Common myeloid progenitor, CD34-positive (primary cell): ENCODE results near the gene CASKIN2. TPM values are rescaled to one million over a fixed set of nuclear protein-coding genes. Genes with fewer than 3 reads are reported as not detected.
A peak's percentile ranks its signal among the peaks of the same experiment; 100 is the strongest.

ENCODE experiments used
- CTCF ChIA-PET: fragments of 350-600 bp; sonication (Branson Sonifier 250); formaldehyde crosslinking; loops from one replicate; lab custom pipeline; 2021; ENCODE audit warnings: antibody characterized with exemption; lab: Charles Lee
- POLR2A ChIA-PET: fragments of 350-600 bp; sonication (Branson Sonifier 250); formaldehyde crosslinking; loops from one replicate; lab custom pipeline; 2021; ENCODE audit warnings: antibody characterized with exemption; lab: Charles Lee
- DNase-seq, 3 donors: peaks; one replicate each; pipeline versions ENCODE4 v3.0.0 to v3.0.0-alpha.2; 2013
- H3K27ac ChIP-seq, 2 experiments: 1 replicate in 1 of 2; 2 replicates in 1 of 2; pipeline ENCODE4 v1.7.0; 2013; ENCODE audit warnings: inconsistent platforms in 2 of 2, low read length in 2 of 2, mild to moderate bottlenecking in 2 of 2, low read depth in 1 of 2, moderate library complexity in 1 of 2; ENCODE audit not compliant: severe bottlenecking in 2 of 2, insufficient read depth in 1 of 2, poor library complexity in 1 of 2
- H3K27me3 ChIP-seq, 5 experiments: replicated peaks in 2 of 5; 1 replicate in 3 of 5; 2 replicates in 2 of 5; pipeline versions ENCODE4 v1.6.1 to v1.7.0; 2013; ENCODE audit warnings: low read length in 4 of 5, mild to moderate bottlenecking in 2 of 5, moderate library complexity in 2 of 5, inconsistent platforms in 1 of 5; ENCODE audit not compliant: insufficient read depth in 5 of 5, control insufficient read depth in 4 of 5
- H3K36me3 ChIP-seq, 4 experiments: 1 replicate in 2 of 4; 2 replicates in 2 of 4; pipeline versions ENCODE4 v1.6.1 to v1.7.0; 2013; ENCODE audit warnings: low read length in 3 of 4, control low read depth in 1 of 4, mild to moderate bottlenecking in 1 of 4; ENCODE audit not compliant: control insufficient read depth in 4 of 4, insufficient read depth in 4 of 4
- H3K4me1 ChIP-seq, 4 experiments: 1 replicate in 3 of 4; 2 replicates in 1 of 4; pipeline versions ENCODE4 v1.6.1 to v1.7.1; 2013; ENCODE audit warnings: low read length in 3 of 4, mild to moderate bottlenecking in 3 of 4, control low read depth in 1 of 4, inconsistent platforms in 1 of 4, moderate library complexity in 1 of 4; ENCODE audit not compliant: control insufficient read depth in 4 of 4, insufficient read depth in 4 of 4; ENCODE audit errors: control extremely low read depth in 1 of 4
- H3K4me3 ChIP-seq, 7 experiments: 1 replicate in 4 of 7; 2 replicates in 3 of 7; pipeline versions ENCODE4 v1.5.1 to v1.7.0; 2013; ENCODE audit warnings: mild to moderate bottlenecking in 7 of 7, low read length in 6 of 7, moderate library complexity in 6 of 7, inconsistent platforms in 2 of 7, low read depth in 2 of 7, control low read depth in 1 of 7; ENCODE audit not compliant: insufficient read depth in 4 of 7, control insufficient read depth in 1 of 7; ENCODE audit errors: extremely low read depth in 1 of 7
- H3K9me3 ChIP-seq, 5 experiments: 1 replicate in 4 of 5; 2 replicates in 1 of 5; pipeline versions ENCODE4 v1.6.1 to v1.7.1; 2013; ENCODE audit warnings: low read length in 4 of 5, mild to moderate bottlenecking in 2 of 5, inconsistent platforms in 1 of 5, low read depth in 1 of 5, moderate library complexity in 1 of 5; ENCODE audit not compliant: control insufficient read depth in 4 of 5, insufficient read depth in 2 of 5; ENCODE audit errors: control extremely low read depth in 1 of 5
- WGBS: methylation state at CpG from one replicate; pipeline ENCODE4 v1.1.5; 2013; ENCODE audit not compliant: insufficient coverage; 5-methylcytosine and 5-hydroxymethylcytosine counted together
- polyA plus RNA-seq: library from polyadenylated mRNA; unstranded; fragments of 120-200 nt; gene quantifications from one replicate; pipeline ENCODE4 v1.2.1, GENCODE V29; 2013

CASKIN2 gene
- polyA plus RNA-seq = 5.3 TPM

- no peaks in the 10 kb centered on the region for H3K9me3 ChIP-seq
- H3K36me3 ChIP-seq = peaks cover 0 to 10% (median 4%) of the 10 kb centered on the region in 4 experiments
- WGBS = under 1% methylated on average over 46 of the region's 78 CpGs
- ChIA-PET CTCF (interaction anchor here (0.8 to 4.1 kb wide), 19 partner anchors 8 to 255 kb away, joined by 3 to 18 read pairs (median 4); partner anchors contain the start of genes LLGL2 and TMEM94), POLR2A (interaction anchor here (0.8 to 1.5 kb wide), 4 partner anchors 10 to 190 kb away, joined by 3 to 8 read pairs (median 5); partner anchors contain the start of genes LLGL2 and MYO15B)
- H3K27me3 ChIP-seq = no peaks in the 10 kb centered on the region
- H3K4me3 ChIP-seq = peak within 1 kb of the TSS; percentile 67 to 91 (median 80)
- no peak within 1 kb of the TSS for H3K27ac ChIP-seq
- DNase-seq = peak; percentile 83 to 92 (median 91)
- peaks cover 17 to 40% (median 40%) of the 10 kb centered on the region in 4 experiments for H3K4me1 ChIP-seq
These were observed at the start of gene CASKIN2 for GRCh38 chr17:75515496-75516254. Gene CASKIN2, minus strand, starts transcription at chr17:75515537. Its CDS starts 1,733 bp downstream, at chr17:75513804.

DNA sequence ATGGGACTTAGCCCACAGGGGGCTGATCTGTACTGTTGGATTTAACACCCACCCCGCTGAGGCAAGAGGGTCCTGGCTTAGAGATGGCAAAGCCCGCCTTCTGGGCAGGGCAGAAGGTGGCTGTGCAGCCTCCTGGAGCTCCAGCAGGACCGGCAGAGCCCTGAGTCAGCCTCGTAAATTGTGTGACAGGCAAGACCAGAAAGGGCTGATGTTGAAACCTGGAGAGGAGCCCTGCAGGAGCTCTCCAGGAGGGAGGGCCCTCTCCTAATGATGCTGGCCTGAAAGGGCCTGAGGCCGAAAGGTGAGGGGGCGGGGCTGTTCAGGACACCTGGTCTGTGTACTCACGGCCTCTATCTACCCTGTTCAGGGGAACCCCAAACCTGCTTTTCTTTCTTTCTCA is 49.7 kb upstream of the CASKIN2 start:
- 96% methylated on average over 6 of the region's 7 CpGs for WGBS

DNA sequence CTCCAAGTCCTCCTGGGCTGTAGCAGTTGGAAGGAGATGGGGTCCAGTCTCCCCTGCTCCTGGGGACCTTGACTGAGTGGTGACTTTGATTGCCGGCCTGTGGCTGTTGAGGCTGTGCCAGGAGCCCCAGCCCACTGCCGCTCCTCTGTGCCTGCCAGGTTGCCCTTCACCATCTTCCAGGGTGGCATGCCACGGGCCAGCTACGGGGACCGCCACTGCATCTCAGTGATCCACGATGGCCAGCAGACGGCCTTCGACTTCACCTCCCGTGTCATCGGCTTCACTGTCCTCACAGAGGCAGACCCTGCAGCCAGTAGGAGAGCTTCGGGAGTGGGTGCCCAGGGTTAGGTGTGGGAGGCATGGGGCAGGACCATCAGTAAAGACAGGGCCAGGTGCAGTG is 48.9 kb upstream of the CASKIN2 start:
- Histone ChIP-seq H3K36me3 (peaks cover 2 to 10% (median 6%) of the 10 kb centered on the region in 4 experiments), H3K4me3 (no peak overlapping the region), H3K27ac (no peak overlapping the region), H3K4me1 (no peaks in the 10 kb centered on the region), H3K9me3 (no peaks in the 10 kb centered on the region), H3K27me3 (no peaks in the 10 kb centered on the region)
- WGBS = 98% methylated on average over 10 of the region's 11 CpGs
- no peak for DNase-seq
- ChIA-PET CTCF (no interaction called here), POLR2A (no interaction called here)

More for the DNA sequence above, 49.7 kb upstream of the CASKIN2 start:
- Histone ChIP-seq H3K4me3 (no peak overlapping the region), H3K9me3 (no peaks in the 10 kb centered on the region), H3K36me3 (peaks cover 2 to 10% (median 6%) of the 10 kb centered on the region in 4 experiments), H3K27ac (no peak overlapping the region), H3K27me3 (no peaks in the 10 kb centered on the region), H3K4me1 (peaks cover 0 to 3% (median 1%) of the 10 kb centered on the region in 4 experiments)
- ChIA-PET POLR2A (no interaction called here), CTCF (interaction anchor here (0.9 kb wide), 1 partner anchor 35 kb away, joined by 3 read pairs; no protein-coding TSS in a partner anchor)
- DNase-seq = no peak

GRCh38 chr17:75563063-75563758 is 47.9 kb upstream of the CASKIN2 start:
- no peaks in the 10 kb centered on the region for H3K9me3 ChIP-seq
- no peak overlapping the region for H3K27ac ChIP-seq
- WGBS = 94% methylated on average over 25 of the region's 28 CpGs
- ChIA-PET POLR2A (no interaction called here), CTCF (no interaction called here)
- DNase-seq = no peak
- H3K36me3 ChIP-seq = peaks cover 2 to 11% (median 7%) of the 10 kb centered on the region in 4 experiments
- no peaks in the 10 kb centered on the region for H3K27me3 ChIP-seq
- H3K4me1 ChIP-seq = no peaks in the 10 kb centered on the region
- no peak overlapping the region for H3K4me3 ChIP-seq

- no peaks in the 10 kb centered on the region for H3K27me3 ChIP-seq
These were observed 46.7 kb upstream of the CASKIN2 start for GRCh38 chr17:75561927-75562603.

DNA sequence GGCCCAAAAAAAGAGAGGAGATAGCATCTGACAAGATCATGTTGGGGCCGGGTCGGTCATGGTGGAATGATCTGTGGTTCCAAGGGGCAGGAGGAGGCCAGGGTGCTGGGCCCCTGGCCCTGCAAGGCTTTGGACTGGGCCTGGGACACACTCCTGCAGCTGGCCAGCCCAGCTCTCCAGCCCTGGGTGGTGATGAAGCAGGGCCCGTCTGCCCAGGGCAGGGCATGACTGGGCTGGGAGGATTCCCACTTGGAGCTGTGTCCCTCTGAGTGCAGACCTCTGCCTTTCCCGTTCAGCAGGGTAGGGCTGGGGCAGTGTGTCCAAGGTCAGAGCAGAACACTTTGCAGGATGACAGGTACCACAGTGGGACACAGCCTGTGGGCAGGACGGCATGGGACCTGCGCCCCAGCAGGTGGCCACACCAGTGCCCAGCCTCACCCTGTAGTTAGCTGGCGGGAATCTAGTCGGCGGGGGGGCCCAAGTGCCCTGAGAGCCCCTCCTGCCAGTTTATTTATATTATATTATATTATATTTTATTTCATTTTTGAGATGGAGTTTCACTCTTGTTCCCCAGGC is 44.7 kb upstream of the CASKIN2 start:
- no peak for DNase-seq
- no peaks in the 10 kb centered on the region for H3K4me1 ChIP-seq
- no peaks in the 10 kb centered on the region for H3K27me3 ChIP-seq
- ChIA-PET CTCF (interaction anchor here (1.1 to 1.3 kb wide), 2 partner anchors 8 to 20 kb away, joined by 3 read pairs; no protein-coding TSS in a partner anchor), POLR2A (no interaction called here)
- WGBS = 100% methylated on average over 2 of the region's 9 CpGs
- H3K9me3 ChIP-seq = no peaks in the 10 kb centered on the region
- H3K27ac ChIP-seq = no peak overlapping the region
- H3K4me3 ChIP-seq = no peak overlapping the region
- peaks cover 2 to 11% (median 7%) of the 10 kb centered on the region in 4 experiments for H3K36me3 ChIP-seq

More at GRCh38 chr17:75561927-75562603, 46.7 kb upstream of the CASKIN2 start:
- Histone ChIP-seq H3K9me3 (no peaks in the 10 kb centered on the region), H3K4me1 (no peaks in the 10 kb centered on the region), H3K4me3 (no peak overlapping the region), H3K27ac (no peak overlapping the region), H3K36me3 (peaks cover 2 to 11% (median 7%) of the 10 kb centered on the region in 4 experiments)
- 90% methylated on average over 3 of the region's 5 CpGs for WGBS
- CTCF ChIA-PET = no interaction called here
- peak in 2 of 3 donors; percentile 17 to 35 for DNase-seq
- POLR2A ChIA-PET = no interaction called here
